ENCODE results near the gene ANKH. TPM values are rescaled to one million over a fixed set of nuclear protein-coding genes. Genes with fewer than 3 reads are reported as not detected.

Gene ANKH
- total RNA-seq, 1 experiment from 2014 or later, result 13.9 TPM

DNA sequence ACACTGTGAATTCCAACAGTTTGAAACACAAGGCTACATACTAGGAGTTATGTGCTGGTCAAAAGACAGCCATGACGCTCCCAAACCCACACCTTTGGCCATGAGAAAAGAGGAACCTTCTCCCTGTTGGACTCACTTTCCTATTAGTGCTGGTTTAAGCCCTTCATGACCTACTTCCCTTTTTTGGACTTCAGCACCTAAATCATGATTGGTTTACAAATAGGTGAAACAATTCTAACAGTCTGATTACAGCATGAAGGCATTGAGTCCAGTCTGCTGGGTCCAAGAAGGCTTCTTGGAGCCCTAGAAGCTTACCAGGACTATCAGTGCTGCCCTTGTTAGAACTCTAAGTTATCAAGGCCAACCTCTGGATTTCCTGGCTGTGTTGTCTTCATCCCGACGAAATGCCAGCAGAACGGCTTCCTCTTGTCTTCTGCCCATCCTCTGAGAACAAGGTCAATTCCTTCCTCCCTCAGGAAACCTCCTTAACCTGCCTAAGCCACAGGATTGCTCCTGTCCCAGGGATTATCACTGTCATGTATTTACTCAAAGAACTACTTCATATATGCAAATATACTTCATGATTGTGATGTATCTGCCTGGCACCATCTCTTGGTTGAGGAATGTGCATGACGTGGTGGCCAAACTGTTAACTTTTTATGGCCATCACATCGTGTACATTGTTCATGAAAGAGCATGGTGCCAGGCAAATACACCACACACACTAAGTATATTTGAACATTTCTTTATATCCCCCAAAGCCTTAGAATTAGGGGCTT lies 83.6 kb downstream of the ANKH start:
- no peak overlapping the region for H3K27ac ChIP-seq (ENCODE audit: low read depth, low read length, poor library complexity, severe bottlenecking)

DNA sequence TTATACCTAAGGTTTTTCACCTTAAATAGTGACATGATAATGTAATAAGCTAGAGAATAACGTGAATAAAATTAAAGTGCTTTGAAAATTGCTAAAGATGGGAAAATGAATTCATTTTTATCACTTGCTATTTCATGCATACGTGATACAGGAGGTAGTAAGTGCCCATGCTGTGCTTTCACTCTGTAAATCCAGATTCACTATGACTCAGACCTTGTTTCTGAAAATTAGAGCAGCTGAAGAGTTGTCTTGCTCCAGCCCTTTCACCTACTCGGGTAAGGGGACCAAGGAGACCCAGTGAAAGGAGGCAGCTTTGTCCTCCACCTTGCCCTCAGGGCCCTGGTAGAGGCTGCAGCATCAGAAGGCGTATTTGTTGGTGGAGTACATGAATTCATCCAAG lies 87.9 kb downstream of the ANKH start:
- Histone ChIP-seq H3K9me3 (ENCODE audit: low read depth, low read length, poor library complexity, severe bottlenecking) (no peaks in the 10 kb centered on the region), H3K27me3 (replicated peaks; ENCODE audit: insufficient read depth, low read depth, low read length, poor library complexity) (no peaks in the 10 kb centered on the region), H3K4me1 (ENCODE audit: insufficient read depth, low read length, poor library complexity, severe bottlenecking) (no peaks in the 10 kb centered on the region), H3K4me3 (ENCODE audit: low read depth, low read length, poor library complexity, severe bottlenecking) (no peak overlapping the region), H3K27ac (ENCODE audit: low read depth, low read length, poor library complexity, severe bottlenecking) (no peak overlapping the region), H3K36me3 (ENCODE audit: insufficient read depth, low read length, poor library complexity, severe bottlenecking) (no peaks in the 10 kb centered on the region)
- ChIA-PET CTCF (no interaction called here), POLR2A (ENCODE audit: low non-redundant PET) (no interaction called here)
- DNase-seq (ENCODE audit: low spot score), result no peak
- TF ChIP-seq, protein P1, sequence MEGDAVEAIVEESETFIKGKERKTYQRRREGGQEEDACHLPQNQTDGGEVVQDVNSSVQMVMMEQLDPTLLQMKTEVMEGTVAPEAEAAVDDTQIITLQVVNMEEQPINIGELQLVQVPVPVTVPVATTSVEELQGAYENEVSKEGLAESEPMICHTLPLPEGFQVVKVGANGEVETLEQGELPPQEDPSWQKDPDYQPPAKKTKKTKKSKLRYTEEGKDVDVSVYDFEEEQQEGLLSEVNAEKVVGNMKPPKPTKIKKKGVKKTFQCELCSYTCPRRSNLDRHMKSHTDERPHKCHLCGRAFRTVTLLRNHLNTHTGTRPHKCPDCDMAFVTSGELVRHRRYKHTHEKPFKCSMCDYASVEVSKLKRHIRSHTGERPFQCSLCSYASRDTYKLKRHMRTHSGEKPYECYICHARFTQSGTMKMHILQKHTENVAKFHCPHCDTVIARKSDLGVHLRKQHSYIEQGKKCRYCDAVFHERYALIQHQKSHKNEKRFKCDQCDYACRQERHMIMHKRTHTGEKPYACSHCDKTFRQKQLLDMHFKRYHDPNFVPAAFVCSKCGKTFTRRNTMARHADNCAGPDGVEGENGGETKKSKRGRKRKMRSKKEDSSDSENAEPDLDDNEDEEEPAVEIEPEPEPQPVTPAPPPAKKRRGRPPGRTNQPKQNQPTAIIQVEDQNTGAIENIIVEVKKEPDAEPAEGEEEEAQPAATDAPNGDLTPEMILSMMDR (conservative IDR thresholded peaks at IDR 0.05; ENCODE audit: low read depth, low read length), result no peak
- no peak for TF ChIP-seq EZH2 (IDR thresholded peaks at IDR 0.05; ENCODE audit: borderline replicate concordance, low read depth, low read length, poor library complexity, severe bottlenecking)
- intact Hi-C loops (cut with micrococcal nuclease; ENCODE audit: unreplicated experiment), result no loop called here
- no TSS peak for BruUV-seq (replicated peaks)

More for the DNA sequence above, 83.6 kb downstream of the ANKH start:
- ChIA-PET POLR2A (ENCODE audit: low non-redundant PET) (no interaction called here), CTCF (no interaction called here)
- DNase-seq (ENCODE audit: low spot score), result no peak
- intact Hi-C loops (cut with micrococcal nuclease; ENCODE audit: unreplicated experiment), result no loop called here
- Histone ChIP-seq H3K9me3 (ENCODE audit: low read depth, low read length, poor library complexity, severe bottlenecking) (no peaks in the 10 kb centered on the region), H3K27me3 (replicated peaks; ENCODE audit: insufficient read depth, low read depth, low read length, poor library complexity) (no peaks in the 10 kb centered on the region), H3K36me3 (ENCODE audit: insufficient read depth, low read length, poor library complexity, severe bottlenecking) (no peaks in the 10 kb centered on the region), H3K4me1 (ENCODE audit: insufficient read depth, low read length, poor library complexity, severe bottlenecking) (no peaks in the 10 kb centered on the region), H3K4me3 (ENCODE audit: low read depth, low read length, poor library complexity, severe bottlenecking) (no peak overlapping the region)
- BruUV-seq (replicated peaks), result no TSS peak
- no peak for TF ChIP-seq EZH2 (IDR thresholded peaks at IDR 0.05; ENCODE audit: borderline replicate concordance, low read depth, low read length, poor library complexity, severe bottlenecking)

DNA sequence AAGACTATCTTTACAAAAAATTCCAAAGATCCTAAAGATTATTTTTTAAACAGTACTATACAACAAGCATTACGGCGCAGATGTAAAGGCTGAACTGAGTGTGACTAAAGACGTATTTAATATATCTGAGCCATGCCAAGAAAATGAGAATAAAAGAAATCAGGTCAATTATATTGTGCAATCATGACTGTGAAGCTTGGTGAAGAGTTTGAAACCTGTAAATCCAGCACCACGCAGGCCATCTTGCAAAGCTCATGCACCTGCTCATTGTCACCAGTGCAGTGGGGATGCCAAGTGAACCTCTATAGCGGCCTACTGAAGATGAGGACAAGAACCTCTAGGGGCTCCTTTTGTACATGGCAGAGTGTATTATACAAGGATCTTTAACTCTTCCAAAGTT lies 89.0 kb downstream of the ANKH start:
- no peaks in the 10 kb centered on the region for H3K36me3 ChIP-seq (ENCODE audit: insufficient read depth, low read length, poor library complexity, severe bottlenecking)
- POLR2A ChIA-PET (ENCODE audit: low non-redundant PET), result no interaction called here

More for the DNA sequence above, 89.0 kb downstream of the ANKH start:
- no peak for DNase-seq (ENCODE audit: low spot score)
- Histone ChIP-seq H3K4me3 (ENCODE audit: low read depth, low read length, poor library complexity, severe bottlenecking) (no peak overlapping the region), H3K4me1 (ENCODE audit: insufficient read depth, low read length, poor library complexity, severe bottlenecking) (no peaks in the 10 kb centered on the region), H3K27ac (ENCODE audit: low read depth, low read length, poor library complexity, severe bottlenecking) (no peak overlapping the region), H3K9me3 (ENCODE audit: low read depth, low read length, poor library complexity, severe bottlenecking) (no peaks in the 10 kb centered on the region), H3K27me3 (replicated peaks; ENCODE audit: insufficient read depth, low read depth, low read length, poor library complexity) (no peaks in the 10 kb centered on the region)
- BruUV-seq (replicated peaks), result no TSS peak
- TF ChIP-seq EZH2 (IDR thresholded peaks at IDR 0.05; ENCODE audit: borderline replicate concordance, low read depth, low read length, poor library complexity, severe bottlenecking), result no peak
- TF ChIP-seq, protein P1 (conservative IDR thresholded peaks at IDR 0.05; ENCODE audit: low read depth, low read length), result no peak
- intact Hi-C loops (cut with micrococcal nuclease; ENCODE audit: unreplicated experiment), result no loop called here
- CTCF ChIA-PET, result no interaction called here
